ENCODE data around the gene CHD1.
"Not testable (repeated sequence)": the region's sequence is repeated elsewhere in the genome, so short reads cannot be mapped to it uniquely, and the experiment has no call there.

Gene CHD1

DNA sequence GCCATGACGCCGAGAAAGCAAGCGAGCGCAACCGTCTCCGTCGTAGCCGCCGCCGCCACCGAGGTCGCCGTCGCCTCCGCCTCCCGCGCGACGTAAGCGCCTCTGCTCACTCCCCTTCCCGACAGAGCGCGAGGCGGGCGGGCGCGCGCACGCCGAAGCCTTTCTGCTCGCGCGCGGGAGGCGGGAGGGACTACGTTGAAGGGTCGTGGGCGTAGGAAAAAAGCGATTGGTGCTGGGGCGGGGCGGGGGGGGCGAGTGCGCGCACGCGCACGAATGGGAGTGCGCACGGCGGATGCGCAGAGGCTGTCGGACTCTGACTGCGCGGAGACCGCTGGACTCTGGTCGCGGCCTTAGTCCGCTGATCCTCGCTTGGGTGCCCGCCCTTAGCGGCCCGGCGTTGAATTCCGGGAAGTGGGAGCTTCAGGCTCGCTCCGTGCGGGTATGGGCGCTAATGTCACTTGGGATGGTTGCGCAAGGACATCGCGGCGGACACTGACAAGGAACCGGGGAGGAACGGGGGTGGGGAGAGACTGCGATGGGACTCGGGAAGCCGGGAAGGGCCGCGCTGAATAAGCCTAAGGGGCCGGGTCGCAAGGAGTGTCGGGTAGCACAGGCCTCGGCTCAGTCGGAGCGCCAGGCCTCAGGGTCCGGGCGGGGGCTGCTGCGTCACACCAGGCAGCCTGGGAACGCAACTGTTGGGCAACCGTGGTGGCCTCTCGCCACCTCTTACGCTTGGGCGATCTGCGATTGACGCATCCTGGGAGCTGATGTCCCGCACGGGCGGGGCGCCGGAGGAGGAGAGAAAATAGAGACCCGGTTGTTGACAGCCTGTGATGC lies at the start of gene CHD1:
Gene CHD1 (minus strand): TSS at position 135 of the 837 bp plus-strand sequence. CDS start 2,621 bp downstream, outside the sequence.
- DNase-seq, result peak; percentile 95
- Mint-ChIP-seq H3K4me3 (peak within 1 kb of the TSS; percentile 96), H3K4me1 (peaks cover 61% of the 10 kb centered on the region), H3K27me3 (peaks cover 8% of the 10 kb centered on the region), H3K27ac (peak within 1 kb of the TSS; percentile 100), H3K36me3 (peaks cover 47% of the 10 kb centered on the region), H3K9me3 (no peaks in the 10 kb centered on the region)
- CTCF ChIA-PET, result interaction anchor here (1.2 kb wide), 1 partner anchor 103 kb away, joined by 3 read pairs; no protein-coding TSS in a partner anchor

DNA sequence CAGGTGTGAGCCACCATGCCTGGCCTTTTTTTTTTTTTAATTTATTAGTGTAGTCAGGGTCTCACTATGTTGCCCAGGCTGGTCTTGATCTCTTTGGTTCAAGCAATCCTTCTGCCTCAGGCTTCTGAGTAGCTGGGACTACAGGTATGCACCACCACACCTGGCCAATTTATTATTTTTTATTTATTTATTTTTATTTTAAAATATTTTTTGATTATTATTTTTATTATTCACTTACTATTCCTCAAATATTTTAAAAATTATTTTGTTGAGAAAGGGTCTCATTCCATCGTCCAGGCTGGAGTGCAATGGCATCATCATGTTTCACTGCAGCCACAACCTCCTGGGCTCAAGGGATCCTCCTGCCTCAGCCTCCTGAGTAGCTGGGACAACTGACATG lies 49.7 kb upstream of the CHD1 start:
- CTCF ChIA-PET, result no interaction called here
- Mint-ChIP-seq H3K9me3 (no peaks in the 10 kb centered on the region), H3K36me3 (no peaks in the 10 kb centered on the region), H3K4me3 (no peak overlapping the region), H3K4me1 (peaks cover 14% of the 10 kb centered on the region), H3K27me3 (peaks cover 10% of the 10 kb centered on the region), H3K27ac (no peak overlapping the region)
- no peak for DNase-seq

DNA sequence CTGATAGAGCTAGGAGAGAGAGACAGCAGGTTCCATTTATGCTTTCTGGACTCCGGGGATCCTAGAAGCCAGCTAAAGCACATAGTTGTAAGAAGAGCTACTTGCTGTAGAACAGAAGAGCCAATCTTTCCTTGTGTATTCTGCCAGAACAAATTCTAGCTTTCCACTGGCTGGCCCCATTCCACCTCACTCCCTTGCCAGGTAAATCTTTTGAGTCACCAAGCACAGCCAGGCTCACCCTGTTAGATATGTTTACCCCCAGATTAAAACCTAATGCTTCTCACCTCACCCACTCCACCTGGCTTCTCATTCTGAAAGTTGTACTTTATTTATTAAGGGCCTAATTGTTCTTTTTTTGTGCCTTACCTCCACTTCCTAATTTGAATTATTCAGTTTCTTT lies 48.9 kb upstream of the CHD1 start:
- no peaks in the 10 kb centered on the region for H3K9me3 Mint-ChIP-seq
- no peak overlapping the region for H3K4me3 Mint-ChIP-seq
- H3K27ac Mint-ChIP-seq, result no peak overlapping the region
- no peaks in the 10 kb centered on the region for H3K36me3 Mint-ChIP-seq
- CTCF ChIA-PET, result no interaction called here
- H3K27me3 Mint-ChIP-seq, result peaks cover 10% of the 10 kb centered on the region
- DNase-seq, result no peak
- H3K4me1 Mint-ChIP-seq, result peaks cover 14% of the 10 kb centered on the region

DNA sequence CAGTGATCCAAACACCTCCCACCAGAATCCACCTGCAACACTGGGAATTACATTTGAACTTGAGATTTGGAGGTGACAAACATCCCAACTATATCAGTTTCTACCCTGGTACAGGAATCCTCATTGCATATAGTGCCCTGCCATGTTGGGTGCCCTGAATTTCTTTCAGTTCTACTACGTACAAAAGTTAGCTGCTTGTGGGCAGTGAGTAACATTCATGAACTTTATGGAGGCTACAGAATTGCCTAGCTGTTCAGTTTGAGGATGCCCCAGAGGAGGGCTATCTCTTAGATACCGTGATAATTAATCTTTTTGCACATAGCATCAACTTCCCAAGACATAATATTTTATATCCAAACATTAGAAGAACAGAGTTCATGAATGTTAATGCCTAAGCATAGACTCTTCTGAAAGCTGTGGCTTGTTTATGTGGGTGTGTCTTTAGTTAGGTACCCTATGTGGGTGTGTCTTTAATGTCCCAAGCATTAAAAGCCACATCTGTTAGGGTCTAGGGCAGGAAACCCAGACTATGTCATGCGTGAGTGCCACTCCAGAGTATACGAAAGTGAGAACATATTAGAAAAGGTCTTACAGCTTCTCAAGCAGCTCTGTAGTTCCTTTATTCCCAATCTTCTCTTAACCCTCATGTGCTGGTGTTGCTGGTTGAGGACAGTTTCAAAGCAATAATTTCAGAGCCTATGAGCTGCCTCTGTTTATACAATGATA lies 47.0 kb upstream of the CHD1 start:
- Mint-ChIP-seq H3K9me3 (no peaks in the 10 kb centered on the region), H3K4me3 (no peak overlapping the region), H3K4me1 (peaks cover 14% of the 10 kb centered on the region), H3K36me3 (no peaks in the 10 kb centered on the region), H3K27me3 (peaks cover 10% of the 10 kb centered on the region), H3K27ac (no peak overlapping the region)
- DNase-seq, result no peak
- CTCF ChIA-PET, result interaction anchor here (1.2 kb wide), 1 partner anchor 85 kb away, joined by 4 read pairs; no protein-coding TSS in a partner anchor

DNA sequence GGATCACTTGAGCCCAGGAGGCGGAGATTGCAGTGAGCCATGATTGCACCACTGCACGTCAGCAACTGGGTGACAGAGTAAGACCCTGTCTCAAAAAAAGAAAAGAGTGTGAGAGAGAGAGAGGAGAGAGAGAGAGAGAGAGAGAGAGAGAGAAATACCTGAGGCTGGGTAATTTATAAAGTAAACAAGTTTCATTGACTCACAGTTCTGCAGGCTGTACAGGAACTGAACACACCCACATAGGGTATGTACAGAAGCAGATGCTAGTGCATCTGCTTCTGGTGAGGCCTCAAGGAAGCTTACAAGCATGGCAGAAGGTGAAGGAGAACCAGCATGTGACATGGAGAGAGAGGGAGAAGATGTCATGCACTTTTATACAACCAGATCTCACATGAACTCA lies 46.4 kb upstream of the CHD1 start:
- Mint-ChIP-seq H3K27ac (no peak overlapping the region), H3K4me3 (no peak overlapping the region), H3K36me3 (no peaks in the 10 kb centered on the region), H3K4me1 (peaks cover 14% of the 10 kb centered on the region), H3K9me3 (no peaks in the 10 kb centered on the region), H3K27me3 (peaks cover 10% of the 10 kb centered on the region)
- no peak for DNase-seq
- CTCF ChIA-PET, result no interaction called here

DNA sequence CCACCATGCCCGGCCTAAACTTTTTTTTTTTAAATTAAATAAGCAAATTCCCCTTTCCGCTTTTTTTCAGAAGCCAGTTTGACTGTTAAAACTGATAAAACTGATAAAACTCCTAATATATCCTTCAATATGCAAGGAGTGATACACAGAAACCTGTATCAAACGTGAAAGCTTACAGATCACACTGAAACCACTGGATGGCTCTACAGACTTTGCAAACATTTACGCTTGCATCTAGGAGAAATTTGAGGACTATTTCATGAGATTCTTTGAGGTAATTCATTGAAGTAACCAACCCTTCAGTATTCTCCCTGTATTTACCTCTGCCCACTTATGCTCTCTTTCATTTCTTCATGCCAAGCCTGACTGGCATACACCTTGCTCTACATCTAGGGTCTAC lies 40.6 kb upstream of the CHD1 start:
- Mint-ChIP-seq H3K4me1 (no peaks in the 10 kb centered on the region), H3K27me3 (peaks cover 5% of the 10 kb centered on the region), H3K4me3 (no peak overlapping the region), H3K9me3 (no peaks in the 10 kb centered on the region), H3K36me3 (no peaks in the 10 kb centered on the region), H3K27ac (no peak overlapping the region)
- CTCF ChIA-PET, result interaction anchor here (0.6 to 1.4 kb wide), 2 partner anchors 39 to 89 kb away, joined by 3 to 4 read pairs; no protein-coding TSS in a partner anchor
- no peak for DNase-seq

DNA sequence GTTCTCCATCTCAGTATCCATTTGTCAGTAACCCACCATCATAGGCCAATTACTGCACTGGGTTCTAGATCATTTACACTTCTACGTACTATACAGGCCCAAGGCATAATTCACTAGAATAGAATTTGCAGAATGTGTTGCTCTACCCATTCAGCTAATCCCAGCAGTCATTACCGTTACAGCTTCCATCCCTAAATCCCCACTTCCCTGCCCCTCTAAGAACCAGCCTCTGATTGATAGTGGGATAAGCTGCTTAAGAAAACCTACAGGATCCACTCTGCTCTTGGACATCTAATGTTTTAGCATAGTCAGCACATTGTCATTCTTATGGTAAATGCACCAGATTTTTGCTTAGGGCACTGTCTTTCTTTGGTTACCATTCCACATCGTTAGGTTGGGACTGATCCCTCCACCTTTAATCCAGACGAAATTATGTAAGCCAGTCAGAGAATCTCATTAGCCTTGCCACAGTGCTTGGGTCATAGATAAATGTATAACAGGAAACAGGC lies 39.3 kb upstream of the CHD1 start:
- Mint-ChIP-seq H3K9me3 (no peaks in the 10 kb centered on the region), H3K27me3 (peaks cover 2% of the 10 kb centered on the region), H3K36me3 (no peaks in the 10 kb centered on the region), H3K4me1 (no peaks in the 10 kb centered on the region), H3K27ac (no peak overlapping the region), H3K4me3 (no peak overlapping the region)
- DNase-seq, result no peak
- CTCF ChIA-PET, result interaction anchor here (1.1 to 1.4 kb wide), 2 partner anchors 90 to 93 kb away, joined by 4 read pairs; no protein-coding TSS in a partner anchor

DNA sequence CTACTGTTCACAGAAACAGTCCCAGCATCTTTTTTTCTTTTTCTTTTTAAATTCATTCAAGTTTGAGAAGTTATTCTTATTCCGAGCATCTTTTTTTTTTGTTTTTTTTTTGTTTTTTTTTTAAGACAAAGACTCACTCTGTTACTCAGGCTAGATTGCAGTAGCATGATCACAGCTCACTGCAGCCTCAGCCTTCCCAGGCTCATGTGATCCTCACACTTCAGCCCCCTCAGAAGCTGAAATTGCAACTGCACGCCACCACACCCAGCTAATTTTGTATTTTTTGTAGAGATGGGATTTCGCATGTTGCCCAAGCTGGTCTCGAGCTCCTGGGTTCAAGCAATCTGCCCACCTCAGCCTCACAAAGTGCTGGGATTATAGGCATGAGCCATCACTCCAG lies 36.4 kb upstream of the CHD1 start:
- no peak overlapping the region for H3K27ac Mint-ChIP-seq
- no peak for DNase-seq
- CTCF ChIA-PET, result no interaction called here
- no peaks in the 10 kb centered on the region for H3K9me3 Mint-ChIP-seq
- no peaks in the 10 kb centered on the region for H3K36me3 Mint-ChIP-seq
- no peaks in the 10 kb centered on the region for H3K27me3 Mint-ChIP-seq
- H3K4me3 Mint-ChIP-seq, result no peak overlapping the region
- H3K4me1 Mint-ChIP-seq, result no peaks in the 10 kb centered on the region

DNA sequence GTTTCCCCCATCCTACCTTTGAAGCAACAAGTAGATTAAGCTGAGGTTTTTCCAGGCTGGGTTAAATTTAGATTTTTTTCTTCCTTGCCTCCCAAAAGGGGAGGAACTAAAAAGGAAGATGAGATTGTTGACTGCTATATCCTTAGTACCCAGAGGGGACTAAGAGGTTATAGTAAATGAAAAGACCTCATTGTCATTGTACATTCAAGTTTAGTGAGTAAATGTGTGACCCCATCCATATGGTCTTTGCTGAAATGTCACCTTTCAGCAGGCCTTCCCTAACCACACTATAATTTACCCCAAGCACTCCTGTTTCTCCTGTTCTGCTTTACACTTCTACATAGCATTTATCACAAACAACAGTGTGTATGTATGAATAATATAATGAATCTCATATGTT lies 35.8 kb upstream of the CHD1 start:
- H3K4me1 Mint-ChIP-seq, result no peaks in the 10 kb centered on the region
- H3K9me3 Mint-ChIP-seq, result no peaks in the 10 kb centered on the region
- DNase-seq, result no peak
- H3K4me3 Mint-ChIP-seq, result no peak overlapping the region
- no peak overlapping the region for H3K27ac Mint-ChIP-seq
- no peaks in the 10 kb centered on the region for H3K27me3 Mint-ChIP-seq
- H3K36me3 Mint-ChIP-seq, result no peaks in the 10 kb centered on the region
- CTCF ChIA-PET, result no interaction called here

DNA sequence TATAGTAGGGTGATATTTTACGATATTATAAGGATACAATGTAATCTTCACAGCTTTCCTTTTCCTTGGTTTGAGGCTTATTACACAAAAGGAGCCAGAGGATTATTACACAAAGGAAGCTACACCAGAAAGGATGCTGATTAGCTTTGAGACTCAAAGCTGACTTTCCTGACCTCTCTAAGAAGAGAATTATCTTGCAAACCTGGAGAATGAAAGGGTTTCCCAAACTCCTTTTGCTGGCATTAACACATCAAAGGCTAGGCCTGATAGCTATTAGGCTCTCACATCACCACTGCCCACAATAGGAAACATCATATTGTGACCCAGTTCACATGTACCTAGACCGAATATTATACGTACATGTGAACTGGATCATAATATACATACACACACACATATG lies 34.2 kb upstream of the CHD1 start:
- Mint-ChIP-seq H3K4me3 (no peak overlapping the region), H3K27ac (no peak overlapping the region), H3K27me3 (no peaks in the 10 kb centered on the region), H3K9me3 (no peaks in the 10 kb centered on the region), H3K4me1 (no peaks in the 10 kb centered on the region), H3K36me3 (no peaks in the 10 kb centered on the region)
- DNase-seq, result no peak
- CTCF ChIA-PET, result no interaction called here

DNA sequence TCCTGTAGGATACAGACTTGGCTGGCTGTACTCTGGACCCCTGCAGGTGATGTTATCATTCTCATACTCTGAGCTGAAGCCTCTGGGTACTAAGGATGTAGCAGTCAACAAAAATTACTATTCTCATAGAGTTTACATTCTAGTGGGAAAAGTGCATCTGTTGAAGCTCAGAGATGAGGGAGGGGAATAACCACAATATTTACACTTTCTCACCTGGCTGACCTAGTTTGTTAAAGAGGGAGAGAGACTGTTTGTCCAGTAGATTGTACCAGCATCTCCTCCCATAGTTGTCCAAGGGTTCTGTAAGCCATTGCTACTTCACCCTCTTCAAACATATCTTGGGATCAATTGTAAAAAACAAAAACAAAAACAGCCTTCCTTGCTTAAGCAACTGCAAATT lies 33.8 kb upstream of the CHD1 start:
- no peaks in the 10 kb centered on the region for H3K27me3 Mint-ChIP-seq
- H3K4me3 Mint-ChIP-seq, result no peak overlapping the region
- no peak overlapping the region for H3K27ac Mint-ChIP-seq
- H3K4me1 Mint-ChIP-seq, result no peaks in the 10 kb centered on the region
- H3K36me3 Mint-ChIP-seq, result no peaks in the 10 kb centered on the region
- CTCF ChIA-PET, result no interaction called here
- no peaks in the 10 kb centered on the region for H3K9me3 Mint-ChIP-seq
- no peak for DNase-seq

DNA sequence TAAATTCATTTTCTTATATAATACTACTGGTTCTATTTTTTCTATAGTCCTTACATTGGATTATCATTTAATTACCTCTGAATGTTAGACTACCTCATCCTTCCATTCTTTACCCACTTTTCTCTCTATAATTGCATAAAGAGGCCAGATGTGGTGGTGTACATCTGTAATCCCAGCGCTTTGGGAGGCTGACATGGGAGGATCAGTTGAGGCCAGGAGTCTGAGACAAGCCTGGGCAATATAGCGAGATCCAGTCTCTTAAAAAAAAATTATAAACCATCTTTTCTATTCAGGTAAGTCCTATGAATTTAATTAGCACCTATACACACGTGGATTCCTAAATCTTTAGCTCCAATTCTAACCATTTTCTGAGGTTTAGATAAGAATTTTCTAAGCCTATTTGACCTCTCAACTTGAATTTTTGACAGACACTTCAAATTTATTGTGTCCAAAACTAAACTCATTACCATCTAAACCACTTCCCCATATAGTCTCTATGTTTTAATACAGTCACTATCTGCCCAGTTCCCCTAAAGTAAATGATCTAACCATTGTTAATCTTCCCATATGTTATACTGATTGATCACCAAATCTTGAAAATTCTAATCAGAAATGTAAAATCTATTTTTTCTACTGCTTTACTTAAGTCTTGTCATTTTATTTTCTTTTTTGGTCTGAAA lies 33.0 kb upstream of the CHD1 start:
- H3K4me1 Mint-ChIP-seq, result no peaks in the 10 kb centered on the region
- H3K9me3 Mint-ChIP-seq, result no peaks in the 10 kb centered on the region
- DNase-seq, result no peak
- no peak overlapping the region for H3K27ac Mint-ChIP-seq
- CTCF ChIA-PET, result no interaction called here
- no peaks in the 10 kb centered on the region for H3K36me3 Mint-ChIP-seq
- H3K4me3 Mint-ChIP-seq, result no peak overlapping the region
- H3K27me3 Mint-ChIP-seq, result no peaks in the 10 kb centered on the region

DNA sequence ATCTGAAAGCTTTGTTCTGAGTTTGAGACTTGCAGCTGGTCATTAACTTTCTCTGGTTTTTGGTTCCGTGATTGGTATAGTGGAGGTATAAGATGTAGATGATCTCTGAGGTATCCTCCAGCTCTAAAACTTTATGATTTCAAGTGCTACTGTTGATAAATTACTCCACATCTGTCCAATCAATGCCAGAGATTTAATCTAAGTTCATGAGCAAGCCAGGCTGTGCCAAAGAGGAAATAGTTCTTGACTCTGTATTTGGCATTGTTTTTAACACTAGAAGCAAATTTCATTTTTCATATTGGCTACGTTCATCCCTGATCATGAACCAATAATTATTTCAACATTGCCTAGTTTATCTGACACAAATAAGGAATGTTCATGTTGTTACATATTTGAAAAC lies 28.5 kb upstream of the CHD1 start:
- Mint-ChIP-seq H3K4me1 (no peaks in the 10 kb centered on the region), H3K4me3 (no peak overlapping the region), H3K27me3 (peaks cover 6% of the 10 kb centered on the region), H3K9me3 (peaks cover 1% of the 10 kb centered on the region), H3K27ac (no peak overlapping the region), H3K36me3 (no peaks in the 10 kb centered on the region)
- no peak for DNase-seq
- CTCF ChIA-PET, result no interaction called here

DNA sequence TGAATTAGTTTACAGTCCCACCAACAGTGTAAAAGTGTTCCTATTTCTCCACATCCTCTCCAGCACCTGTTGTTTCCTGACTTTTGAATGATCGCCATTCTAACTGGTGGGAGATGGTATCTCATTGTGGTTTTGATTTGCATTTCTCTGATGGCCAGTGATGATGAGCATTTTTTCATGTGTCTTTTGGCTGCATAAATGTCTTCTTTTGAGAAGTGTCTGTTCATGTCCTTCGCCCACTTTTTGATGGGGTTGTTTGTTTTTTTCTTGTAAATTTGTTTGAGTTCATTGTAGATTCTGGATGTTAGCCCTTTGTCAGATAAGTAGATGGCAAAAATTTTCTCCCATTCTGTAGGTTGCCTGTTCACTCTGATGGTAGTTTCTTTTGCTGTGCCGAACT lies 27.1 kb upstream of the CHD1 start:
- DNase-seq, H3K4me1 Mint-ChIP-seq, H3K27me3 Mint-ChIP-seq, H3K4me3 Mint-ChIP-seq, CTCF ChIA-PET, H3K9me3 Mint-ChIP-seq, H3K36me3 Mint-ChIP-seq, H3K27ac Mint-ChIP-seq: not testable (repeated sequence)
